GM13976 (cell line): ENCODE measurements around the gene RAB11FIP2.
A peak's percentile ranks its signal among the peaks of the same experiment; 100 is the strongest.
"Not testable (repeated sequence)": the region's sequence is repeated elsewhere in the genome, so short reads cannot be mapped to it uniquely, and the experiment has no call there.

Experiments used
- DNase-seq: peaks from one replicate; pipeline ENCODE4 v3.0.0; 2012; ENCODE audit warnings: low spot score
- CTCF ChIP-seq: IDR thresholded peaks from 2 replicates; pipeline ENCODE4 v1.5.1; 2012; ENCODE audit warnings: borderline replicate concordance, mild to moderate bottlenecking; ENCODE audit not compliant: insufficient read depth; ENCODE audit errors: extremely low read depth, missing control alignments, control extremely low read depth
- in situ Hi-C: fragments of 300-500 bp; cut with MboI; formaldehyde crosslinking; loops from one replicate; pipeline ENCODE4 v1.12.0; 2022; ENCODE audit warnings: low sequenced_read_pairs, mixed read lengths, inconsistent platforms; ENCODE audit not compliant: unreplicated experiment

The RAB11FIP2 gene

GRCh38 chr10:118046395-118047156 lies at the start of gene RAB11FIP2:
Gene RAB11FIP2 (minus strand): TSS chr10:118046941. CDS start chr10:118046163, 778 bp downstream.
- peak; percentile 97 for DNase-seq
- no peak for TF ChIP-seq CTCF
- in situ Hi-C loops, result no loop called here

- no peak for DNase-seq
- no peak for TF ChIP-seq CTCF
- in situ Hi-C loops, result no loop called here
Observed at GRCh38 chr10:118096022-118096421, 49.3 kb upstream of the RAB11FIP2 start.

- no peak for DNase-seq
- in situ Hi-C loops, result no loop called here
- no peak for TF ChIP-seq CTCF
Observed at GRCh38 chr10:118092209-118092608, 45.5 kb upstream of the RAB11FIP2 start.

- in situ Hi-C loops, result no loop called here
- DNase-seq, result no peak
- no peak for TF ChIP-seq CTCF
Observed at GRCh38 chr10:118080817-118081216, 34.1 kb upstream of the RAB11FIP2 start.

GRCh38 chr10:118076705-118077104 lies 30.0 kb upstream of the RAB11FIP2 start:
- in situ Hi-C loops, result no loop called here
- DNase-seq, result no peak
- TF ChIP-seq CTCF, result no peak

GRCh38 chr10:118072840-118073239 lies 26.1 kb upstream of the RAB11FIP2 start:
- in situ Hi-C loops, result no loop called here
- TF ChIP-seq CTCF, result no peak
- no peak for DNase-seq

GRCh38 chr10:118067389-118067788 lies 20.6 kb upstream of the RAB11FIP2 start:
- in situ Hi-C loops, result not testable (repeated sequence)

More at GRCh38 chr10:118067389-118067788, 20.6 kb upstream of the RAB11FIP2 start:
- not testable (repeated sequence) for DNase-seq
